Gastrocnemius medialis (tissue), 4 donors: Measurements from ENCODE around the gene SMIM44.

Experiments used
- CTCF ChIP-seq, 5 experiments: fragments of 450-650 bp in 3 of 5; fragments of 200-600 bp in 2 of 5; sonication (generic) in 2 of 5; IDR thresholded peaks in 4 of 5; conservative IDR thresholded peaks in 1 of 5; 1 replicate in 4 of 5; 2 replicates in 1 of 5; pipeline ENCODE4 v1.5.1; 2016 to 2019; ENCODE audit warnings: antibody characterized with exemption in 5 of 5, mild to moderate bottlenecking in 3 of 5, moderate library complexity in 3 of 5
- POLR2A ChIP-seq, 2 donors: fragments of 450-650 bp; IDR thresholded peaks; one replicate each; pipeline ENCODE4 v1.6.1; 2017; ENCODE audit warnings: antibody characterized with exemption in 2 of 2, mild to moderate bottlenecking in 2 of 2, moderate library complexity in 2 of 2

- TF ChIP-seq CTCF (IDR thresholded peaks at IDR 0.05 in 4 of 5, conservative IDR thresholded peaks at IDR 0.05 in 1 of 5) (no peak), POLR2A (IDR thresholded peaks at IDR 0.05) (no peak)
Measured at GRCh38 chr19:3475449-3475848, 7.8 kb downstream of the SMIM44 start.
